H9 (cell line): ENCODE data around the gene AMER3. TPM values are rescaled to one million over a fixed set of nuclear protein-coding genes. Genes with fewer than 3 reads are reported as not detected.

Experiments used
- DNase-seq: peaks from one replicate; pipeline ENCODE4 v3.0.0-alpha.2; 2017
- H2AFZ ChIP-seq: one replicate; pipeline ENCODE4 v1.6.1; 2013; ENCODE audit warnings: mild to moderate bottlenecking, low read length, control low read depth, moderate library complexity
- H2AK5ac ChIP-seq: 2 replicates; pipeline ENCODE4 v1.6.1; 2013; ENCODE audit warnings: low read length, control low read depth, mixed read lengths; ENCODE audit not compliant: insufficient read length
- H2BK120ac ChIP-seq: one replicate; pipeline ENCODE4 v1.6.1; 2013; ENCODE audit warnings: low read depth, mild to moderate bottlenecking, low read length, control low read depth, inconsistent platforms; ENCODE audit not compliant: poor library complexity, severe bottlenecking
- H2BK12ac ChIP-seq: 2 replicates; pipeline ENCODE4 v1.6.1; 2013; ENCODE audit warnings: low read length, control low read depth, mixed read lengths, low read depth; ENCODE audit not compliant: insufficient read length
- H2BK15ac ChIP-seq: 2 replicates; pipeline ENCODE4 v1.6.1; 2013; ENCODE audit warnings: low read depth, low read length, control low read depth
- H2BK20ac ChIP-seq: one replicate; pipeline ENCODE4 v1.6.1; 2013; ENCODE audit warnings: low read depth, mild to moderate bottlenecking, low read length, control low read depth, inconsistent platforms; ENCODE audit not compliant: poor library complexity, severe bottlenecking
- H2BK5ac ChIP-seq: 2 replicates; pipeline ENCODE4 v1.6.1; 2013; ENCODE audit warnings: low read length, control low read depth, mixed read lengths; ENCODE audit not compliant: insufficient read length
- H3K14ac ChIP-seq: 2 replicates; pipeline ENCODE4 v1.6.1; 2013; ENCODE audit warnings: low read length, control low read depth; ENCODE audit not compliant: insufficient read depth
- H3K18ac ChIP-seq: 2 replicates; pipeline ENCODE4 v1.6.1; 2013; ENCODE audit warnings: low read depth, mild to moderate bottlenecking, mixed read lengths, low read length, control low read depth; ENCODE audit not compliant: insufficient read length
- H3K23ac ChIP-seq: 2 replicates; pipeline ENCODE4 v1.6.1; 2013; ENCODE audit warnings: low read length, control low read depth, mixed read lengths, low read depth; ENCODE audit not compliant: insufficient read length
- H3K23me2 ChIP-seq: 2 replicates; pipeline ENCODE4 v1.6.1; 2013; ENCODE audit warnings: low read depth, mild to moderate bottlenecking, mixed read lengths, low read length, control low read depth; ENCODE audit not compliant: insufficient read length, poor library complexity, severe bottlenecking
- H3K27ac ChIP-seq: 2 replicates; pipeline ENCODE4 v1.5.1; 2013; ENCODE audit warnings: low read length, control low read depth, mixed read lengths, low read depth; ENCODE audit not compliant: insufficient read length
- H3K27me3 ChIP-seq: 2 replicates; pipeline ENCODE4 v1.6.1; 2013; ENCODE audit warnings: low read length, control low read depth, inconsistent platforms; ENCODE audit not compliant: insufficient read depth
- H3K4ac ChIP-seq: 2 replicates; pipeline ENCODE4 v1.6.1; 2013; ENCODE audit warnings: low read depth, mild to moderate bottlenecking, control low read depth, inconsistent platforms, low read length, moderate library complexity
- H3K4me1 ChIP-seq: 2 replicates; pipeline ENCODE4 v1.6.1; 2013; ENCODE audit warnings: low read length, control low read depth, inconsistent platforms; ENCODE audit not compliant: insufficient read depth
- H3K4me2 ChIP-seq: 2 replicates; pipeline ENCODE4 v1.6.1; 2013; ENCODE audit warnings: low read length, control low read depth, mixed read lengths; ENCODE audit not compliant: insufficient read length, insufficient read depth
- H3K56ac ChIP-seq: 2 replicates; pipeline ENCODE4 v1.6.1; 2013; ENCODE audit warnings: low read depth, mild to moderate bottlenecking, mixed read lengths, low read length, control low read depth; ENCODE audit not compliant: insufficient read length
- H3K79me1 ChIP-seq: 2 replicates; pipeline ENCODE4 v1.6.1; 2013; ENCODE audit warnings: low read depth, mild to moderate bottlenecking, moderate library complexity, low read length, control low read depth, inconsistent platforms; ENCODE audit not compliant: insufficient read depth, poor library complexity, severe bottlenecking
- H3K79me2 ChIP-seq: 2 replicates; pipeline ENCODE4 v1.6.1; 2013; ENCODE audit warnings: low read length, control low read depth, inconsistent platforms; ENCODE audit not compliant: insufficient read depth
- H3K9ac ChIP-seq: 2 replicates; pipeline ENCODE4 v1.6.1; 2013; ENCODE audit warnings: low read length, control low read depth, mixed read lengths; ENCODE audit not compliant: insufficient read length; ENCODE audit errors: extremely low read depth
- H3K9me3 ChIP-seq: one replicate; pipeline ENCODE4 v1.6.1; 2013; ENCODE audit warnings: low read depth, low read length, inconsistent platforms; ENCODE audit not compliant: control insufficient read depth
- H3T11ph ChIP-seq: one replicate; pipeline ENCODE4 v1.6.1; 2013; ENCODE audit warnings: mild to moderate bottlenecking, low read length, control low read depth, inconsistent platforms
- H4K20me1 ChIP-seq: one replicate; pipeline ENCODE4 v1.6.1; 2013; ENCODE audit not compliant: control insufficient read depth, insufficient read length, insufficient read depth
- H4K5ac ChIP-seq: 2 replicates; pipeline ENCODE4 v1.6.1; 2013; ENCODE audit warnings: low read depth, mild to moderate bottlenecking, mixed read lengths, low read length, control low read depth; ENCODE audit not compliant: insufficient read length
- H4K8ac ChIP-seq: replicated peaks from 2 replicates; pipeline ENCODE4 v1.6.1; 2013; ENCODE audit warnings: low read length, control low read depth, mixed read lengths, low read depth; ENCODE audit not compliant: insufficient read length
- H4K91ac ChIP-seq: 2 replicates; pipeline ENCODE4 v1.6.1; 2013; ENCODE audit warnings: low read depth, mild to moderate bottlenecking, moderate library complexity, mixed read lengths, low read length, control low read depth; ENCODE audit not compliant: insufficient read length
- H3K27ac Mint-ChIP-seq, 3 experiments: 2 replicates in 2 of 3; 3 replicates in 1 of 3; pipeline ENCODE4 v1.8.0; 2020 to 2021; ENCODE audit warnings: mixed read lengths in 3 of 3, mild to moderate bottlenecking in 1 of 3, moderate library complexity in 1 of 3
- H3K27me3 Mint-ChIP-seq: 2 replicates; pipeline ENCODE4 v1.8.0; 2021; ENCODE audit warnings: low read depth, mild to moderate bottlenecking, moderate library complexity, mixed read lengths
- H3K36me3 Mint-ChIP-seq, 3 experiments: 2 replicates in 2 of 3; 3 replicates in 1 of 3; pipeline ENCODE4 v1.8.0; 2020 to 2021; ENCODE audit warnings: low read depth in 3 of 3, mixed read lengths in 3 of 3; ENCODE audit not compliant: insufficient read depth in 1 of 3
- H3K4me1 Mint-ChIP-seq, 2 experiments: 2 replicates each; pipeline ENCODE4 v1.8.0; 2020; ENCODE audit warnings: mixed read lengths in 2 of 2
- H3K4me3 Mint-ChIP-seq, 2 experiments: 2 replicates in 1 of 2; 3 replicates in 1 of 2; pipeline ENCODE4 v1.8.0; 2020 to 2021; ENCODE audit warnings: mild to moderate bottlenecking in 2 of 2, mixed read lengths in 2 of 2, moderate library complexity in 1 of 2
- H3K9me3 Mint-ChIP-seq, 2 experiments: 2 replicates in 1 of 2; 3 replicates in 1 of 2; pipeline ENCODE4 v1.8.0; 2020; ENCODE audit warnings: mild to moderate bottlenecking in 2 of 2, mixed read lengths in 2 of 2, moderate library complexity in 1 of 2
- WGBS: extraction: QIAGEN DNeasy Blood & Tissue Kit; methylation state at CpG from one replicate; pipeline ENCODE4 v1.1.7; 2013; ENCODE audit warnings: missing lambda C conversion rate, low lambda C conversion rate, mixed read lengths; ENCODE audit not compliant: insufficient read length; ENCODE audit errors: extremely low coverage; 5-methylcytosine and 5-hydroxymethylcytosine counted together
- total RNA-seq: library from RNA; stranded (reverse); gene quantifications from 2 replicates; pipeline ENCODE4 v1.2.1, GENCODE V29; 2021
- TF ChIP-seq, protein P1 (sequence below): fragments of 200-600 bp; sonication (generic); conservative IDR thresholded peaks from 3 replicates; pipeline ENCODE4 v1.8.0; 2021; ENCODE audit warnings: antibody characterized with exemption, mild to moderate bottlenecking

Gene AMER3
- total RNA-seq, 1 experiment from 2014 or later, result 0.59 TPM

- no peak overlapping the region for H3K4me3 Mint-ChIP-seq
- WGBS, result no CpG with 5 or more reads among the region's 12 CpGs
Observed at GRCh38 chr2:130785466-130786055, 30.2 kb downstream of the AMER3 start.

More at GRCh38 chr2:130785466-130786055, 30.2 kb downstream of the AMER3 start:
- Histone ChIP-seq H3K79me2 (no peaks in the 10 kb centered on the region), H3K23me2 (no peaks in the 10 kb centered on the region), H3K79me1 (no peaks in the 10 kb centered on the region), H3K56ac (no peak overlapping the region), H2BK12ac (no peak overlapping the region), H2BK20ac (no peak overlapping the region), H2AFZ (no peak overlapping the region), H3K4me1 (no peaks in the 10 kb centered on the region), H3K27ac (no peak overlapping the region), H3K9ac (no peak overlapping the region), H2BK120ac (no peak overlapping the region), H4K5ac (no peak overlapping the region), H4K20me1 (no peaks in the 10 kb centered on the region), H3K18ac (no peak overlapping the region), H3K27me3 (no peaks in the 10 kb centered on the region), H3K23ac (no peak overlapping the region), H3K4me2 (no peak overlapping the region), H3K9me3 (no peaks in the 10 kb centered on the region), H3K4ac (no peak overlapping the region), H4K91ac (no peak overlapping the region), H2BK15ac (no peak overlapping the region), H4K8ac (no peak overlapping the region), H3K14ac (no peak overlapping the region), H2BK5ac (no peak overlapping the region), H2AK5ac (no peak overlapping the region), H3T11ph (no peak overlapping the region)
- Mint-ChIP-seq H3K9me3 (peaks cover 0 to 5% of the 10 kb centered on the region in 2 experiments; a peak in 2 of 5 replicates), H3K27ac (no peak overlapping the region; a peak in 1 of 7 replicates), H3K36me3 (no peaks in the 10 kb centered on the region), H3K27me3 (no peaks in the 10 kb centered on the region), H3K4me1 (no peaks in the 10 kb centered on the region)
- DNase-seq, result no peak
- TF ChIP-seq, protein P1, sequence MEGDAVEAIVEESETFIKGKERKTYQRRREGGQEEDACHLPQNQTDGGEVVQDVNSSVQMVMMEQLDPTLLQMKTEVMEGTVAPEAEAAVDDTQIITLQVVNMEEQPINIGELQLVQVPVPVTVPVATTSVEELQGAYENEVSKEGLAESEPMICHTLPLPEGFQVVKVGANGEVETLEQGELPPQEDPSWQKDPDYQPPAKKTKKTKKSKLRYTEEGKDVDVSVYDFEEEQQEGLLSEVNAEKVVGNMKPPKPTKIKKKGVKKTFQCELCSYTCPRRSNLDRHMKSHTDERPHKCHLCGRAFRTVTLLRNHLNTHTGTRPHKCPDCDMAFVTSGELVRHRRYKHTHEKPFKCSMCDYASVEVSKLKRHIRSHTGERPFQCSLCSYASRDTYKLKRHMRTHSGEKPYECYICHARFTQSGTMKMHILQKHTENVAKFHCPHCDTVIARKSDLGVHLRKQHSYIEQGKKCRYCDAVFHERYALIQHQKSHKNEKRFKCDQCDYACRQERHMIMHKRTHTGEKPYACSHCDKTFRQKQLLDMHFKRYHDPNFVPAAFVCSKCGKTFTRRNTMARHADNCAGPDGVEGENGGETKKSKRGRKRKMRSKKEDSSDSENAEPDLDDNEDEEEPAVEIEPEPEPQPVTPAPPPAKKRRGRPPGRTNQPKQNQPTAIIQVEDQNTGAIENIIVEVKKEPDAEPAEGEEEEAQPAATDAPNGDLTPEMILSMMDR, result no peak
